GM12891 (cell line): ENCODE results near the gene GPR84.
"Not testable (repeated sequence)": the region's sequence is repeated elsewhere in the genome, so short reads cannot be mapped to it uniquely, and the experiment has no call there.

Experiments
- DNase-seq: peaks from one replicate; pipeline ENCODE4 v3.0.0; 2011; ENCODE audit warnings: low spot score; ENCODE audit not compliant: insufficient read length
- FAIRE-seq: peaks from 2 replicates; lab custom pipeline; 2011; peaks lifted over from hg19 to GRCh38; lab: Jason Lieb, UNC
- PAX5 ChIP-seq: IDR thresholded peaks from 2 replicates; pipeline ENCODE4 v1.6.1; 2011; ENCODE audit warnings: low read length, moderate library complexity, mild to moderate bottlenecking; ENCODE audit not compliant: insufficient read depth, severe bottlenecking
- POLR2A ChIP-seq: IDR thresholded peaks from 2 replicates; pipeline ENCODE4 v1.6.1; 2011; ENCODE audit warnings: low read depth, low read length, control low read depth
- POLR2AphosphoS5 ChIP-seq: IDR thresholded peaks from 2 replicates; pipeline ENCODE4 v1.6.1; 2011; ENCODE audit warnings: low read depth, low read length, control low read depth
- POU2F2 ChIP-seq: IDR thresholded peaks from 2 replicates; pipeline ENCODE4 v1.6.1; 2011; ENCODE audit warnings: low read depth, mild to moderate bottlenecking, control low read depth, low read length, moderate library complexity
- SPI1 ChIP-seq: IDR thresholded peaks from 2 replicates; pipeline ENCODE4 v1.6.1; 2011; ENCODE audit warnings: low read depth, low read length, control low read depth
- TAF1 ChIP-seq: IDR thresholded peaks from 2 replicates; pipeline ENCODE4 v1.6.1; 2011; ENCODE audit warnings: low read depth, low read length, control low read depth

GPR84 gene

GRCh38 chr12:54340846-54341245 is 23.4 kb downstream of the GPR84 start:
- FAIRE-seq, result no peak
- no peak for DNase-seq
- TF ChIP-seq POU2F2 (no peak), PAX5 (no peak)

- no peak for DNase-seq
- no peak for FAIRE-seq
- TF ChIP-seq PAX5 (no peak), POLR2A (no peak), SPI1 (no peak), TAF1 (no peak), POU2F2 (no peak)
These were observed 25.5 kb downstream of the GPR84 start for GRCh38 chr12:54338698-54339296.

GRCh38 chr12:54337854-54338650 is 26.2 kb downstream of the GPR84 start:
- FAIRE-seq (no peak), DNase-seq (no peak)
- TF ChIP-seq POLR2AphosphoS5 (no peak), POU2F2 (no peak), PAX5 (no peak), POLR2A (no peak), SPI1 (no peak), TAF1 (no peak)

- FAIRE-seq (no peak), DNase-seq (no peak)
- TF ChIP-seq PAX5 (no peak), POU2F2 (no peak), POLR2AphosphoS5 (no peak), POLR2A (no peak), TAF1 (no peak), SPI1 (no peak)
These were observed 26.9 kb downstream of the GPR84 start for GRCh38 chr12:54337280-54337842.

- FAIRE-seq (no peak), DNase-seq (no peak)
- TF ChIP-seq SPI1, result no peak
- no peak for TF ChIP-seq PAX5
- no peak for TF ChIP-seq POLR2A
- TF ChIP-seq TAF1, result no peak
- no peak for TF ChIP-seq POU2F2
- TF ChIP-seq POLR2AphosphoS5, result no peak
These were observed 30.8 kb downstream of the GPR84 start for GRCh38 chr12:54333420-54334034.

- no peak for FAIRE-seq
- no peak for DNase-seq
- TF ChIP-seq POU2F2, result no peak
- TF ChIP-seq SPI1, result no peak
- no peak for TF ChIP-seq TAF1
- TF ChIP-seq POLR2AphosphoS5, result no peak
- TF ChIP-seq PAX5, result no peak
- no peak for TF ChIP-seq POLR2A
These were observed 32.8 kb downstream of the GPR84 start for GRCh38 chr12:54331461-54331860.

GRCh38 chr12:54330442-54330841 is 33.8 kb downstream of the GPR84 start:
- DNase-seq (no peak), FAIRE-seq (no peak)
- TF ChIP-seq POLR2AphosphoS5, result no peak
- no peak for TF ChIP-seq SPI1
- no peak for TF ChIP-seq TAF1
- TF ChIP-seq POLR2A, result no peak
- TF ChIP-seq POU2F2, result no peak

- DNase-seq (no peak), FAIRE-seq (no peak)
- no peak for TF ChIP-seq TAF1
- no peak for TF ChIP-seq PAX5
- no peak for TF ChIP-seq POLR2A
These were observed 34.5 kb downstream of the GPR84 start for GRCh38 chr12:54329759-54330158.

- TF ChIP-seq PAX5, result no peak
- TF ChIP-seq SPI1, result no peak
- no peak for TF ChIP-seq TAF1
- TF ChIP-seq POLR2A, result no peak
- no peak for TF ChIP-seq POU2F2
- TF ChIP-seq POLR2AphosphoS5, result no peak
- FAIRE-seq, result no peak
- no peak for DNase-seq
These were observed 35.5 kb downstream of the GPR84 start for GRCh38 chr12:54328595-54329337.

GRCh38 chr12:54325442-54326109 is 38.7 kb downstream of the GPR84 start:
- not testable (repeated sequence) for DNase-seq, FAIRE-seq
